Activated CD8-positive, alpha-beta T cell treated with anti-CD3 and anti-CD28 coated beads for 36 hours (primary cell): ENCODE results near the gene ARHGAP42. TPM values are rescaled to one million over a fixed set of nuclear protein-coding genes. Genes with fewer than 3 reads are reported as not detected.

ENCODE experiments used
- ATAC-seq: fragments of 200-7000 bp; cut with Tn5 transposase; one replicate; pipeline ENCODE4 v1.10.0; 2021; ENCODE audit warnings: mild to moderate bottlenecking, moderate library complexity
- CTCF ChIA-PET: fragments of 350-600 bp; sonication (Branson Sonifier 250); formaldehyde crosslinking; loops from one replicate; lab custom pipeline; 2021; ENCODE audit warnings: antibody characterized with exemption; lab: Charles Lee
- POLR2A ChIA-PET: fragments of 350-600 bp; sonication (Branson Sonifier 250); formaldehyde crosslinking; loops from one replicate; lab custom pipeline; 2021; ENCODE audit warnings: antibody characterized with exemption; lab: Charles Lee
- DNase-seq: peaks from one replicate; pipeline ENCODE4 v3.0.0-alpha.2; 2020
- H3K27ac Mint-ChIP-seq: one replicate; pipeline ENCODE4 v1.8.0; 2021; ENCODE audit warnings: mild to moderate bottlenecking, mixed read lengths
- H3K27me3 Mint-ChIP-seq: one replicate; pipeline ENCODE4 v1.8.0; 2021; ENCODE audit warnings: mixed read lengths
- H3K36me3 Mint-ChIP-seq: one replicate; pipeline ENCODE4 v1.8.0; 2021; ENCODE audit warnings: low read depth, mixed read lengths
- H3K4me1 Mint-ChIP-seq: one replicate; pipeline ENCODE4 v1.8.0; 2021; ENCODE audit warnings: low read depth, mixed read lengths
- H3K4me3 Mint-ChIP-seq: one replicate; pipeline ENCODE4 v1.8.0; 2021; ENCODE audit warnings: mild to moderate bottlenecking, moderate library complexity, mixed read lengths
- H3K9me3 Mint-ChIP-seq: one replicate; pipeline ENCODE4 v1.8.0; 2021; ENCODE audit warnings: mixed read lengths
- intact Hi-C: fragments of 100-400 bp; cut with micrococcal nuclease; formaldehyde crosslinking; loops from one replicate; pipeline ENCODE4 v1.10.0; 2022
- total RNA-seq, 2 experiments: library from RNA; stranded (reverse); gene quantifications; one replicate each; pipeline ENCODE4 v1.2.3, GENCODE V29; 2021
- TF ChIP-seq, protein P1 (sequence below): fragments of 200-600 bp; IDR thresholded peaks from one replicate; pipeline ENCODE4 v1.8.0; 2022; ENCODE audit warnings: antibody characterized with exemption, mild to moderate bottlenecking

Gene ARHGAP42
- total RNA-seq, 2 experiments from 2014 or later, result 0.20 to 0.41 TPM

DNA sequence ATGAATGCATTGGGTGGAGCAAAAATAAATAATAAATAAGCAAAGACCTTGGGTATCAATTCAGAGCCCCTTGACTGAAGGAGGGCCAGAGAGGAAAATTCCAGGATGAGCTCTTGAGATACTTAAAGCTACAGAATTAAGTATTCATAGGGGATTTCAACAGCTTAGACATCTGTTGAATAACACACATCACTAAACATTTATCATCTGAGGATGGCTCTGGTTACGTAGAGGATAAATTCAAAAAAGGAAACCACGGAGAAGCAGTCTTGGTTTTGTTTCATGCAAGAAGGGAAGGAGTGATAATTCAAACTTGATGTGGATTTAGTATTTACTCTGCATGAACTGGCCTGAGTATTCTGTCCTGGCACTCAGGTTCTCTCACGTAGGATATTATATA lies 29.8 kb downstream of the ARHGAP42 start:
- ATAC-seq (no peak), DNase-seq (no peak)
- TF ChIP-seq, protein P1, sequence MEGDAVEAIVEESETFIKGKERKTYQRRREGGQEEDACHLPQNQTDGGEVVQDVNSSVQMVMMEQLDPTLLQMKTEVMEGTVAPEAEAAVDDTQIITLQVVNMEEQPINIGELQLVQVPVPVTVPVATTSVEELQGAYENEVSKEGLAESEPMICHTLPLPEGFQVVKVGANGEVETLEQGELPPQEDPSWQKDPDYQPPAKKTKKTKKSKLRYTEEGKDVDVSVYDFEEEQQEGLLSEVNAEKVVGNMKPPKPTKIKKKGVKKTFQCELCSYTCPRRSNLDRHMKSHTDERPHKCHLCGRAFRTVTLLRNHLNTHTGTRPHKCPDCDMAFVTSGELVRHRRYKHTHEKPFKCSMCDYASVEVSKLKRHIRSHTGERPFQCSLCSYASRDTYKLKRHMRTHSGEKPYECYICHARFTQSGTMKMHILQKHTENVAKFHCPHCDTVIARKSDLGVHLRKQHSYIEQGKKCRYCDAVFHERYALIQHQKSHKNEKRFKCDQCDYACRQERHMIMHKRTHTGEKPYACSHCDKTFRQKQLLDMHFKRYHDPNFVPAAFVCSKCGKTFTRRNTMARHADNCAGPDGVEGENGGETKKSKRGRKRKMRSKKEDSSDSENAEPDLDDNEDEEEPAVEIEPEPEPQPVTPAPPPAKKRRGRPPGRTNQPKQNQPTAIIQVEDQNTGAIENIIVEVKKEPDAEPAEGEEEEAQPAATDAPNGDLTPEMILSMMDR, result no peak
- H3K36me3 Mint-ChIP-seq, result no peaks in the 10 kb centered on the region
- H3K4me1 Mint-ChIP-seq, result no peaks in the 10 kb centered on the region
- intact Hi-C loops, result no loop called here
- H3K9me3 Mint-ChIP-seq, result no peaks in the 10 kb centered on the region
- no peaks in the 10 kb centered on the region for H3K27me3 Mint-ChIP-seq
- no peak overlapping the region for H3K4me3 Mint-ChIP-seq
- H3K27ac Mint-ChIP-seq, result no peak overlapping the region
- POLR2A ChIA-PET, result no interaction called here
- CTCF ChIA-PET, result no interaction called here

DNA sequence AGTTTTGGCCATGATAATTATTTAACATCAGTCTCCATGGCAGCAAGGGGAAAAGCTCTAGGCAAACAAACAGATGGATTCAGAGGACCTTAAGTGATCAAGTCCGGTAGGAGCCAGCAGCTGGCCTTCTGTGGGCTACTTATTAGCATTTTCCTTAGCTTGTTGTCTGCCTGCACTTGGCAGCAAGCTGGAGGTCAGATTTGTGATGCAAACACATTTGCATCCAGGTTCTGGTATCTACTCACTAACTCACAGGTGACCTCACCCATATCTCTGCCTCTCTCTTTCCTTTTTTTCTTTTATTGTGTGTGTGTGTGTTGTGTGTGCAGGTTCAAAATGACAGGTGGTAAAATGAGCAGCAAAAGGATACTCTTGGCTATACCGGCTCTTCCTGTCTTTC lies 32.3 kb downstream of the ARHGAP42 start:
- ChIA-PET CTCF (no interaction called here), POLR2A (no interaction called here)
- no peak overlapping the region for H3K4me3 Mint-ChIP-seq
- H3K27ac Mint-ChIP-seq, result no peak overlapping the region
- H3K9me3 Mint-ChIP-seq, result no peaks in the 10 kb centered on the region
- ATAC-seq (no peak), DNase-seq (no peak)
- no peaks in the 10 kb centered on the region for H3K27me3 Mint-ChIP-seq
- no peaks in the 10 kb centered on the region for H3K36me3 Mint-ChIP-seq
- intact Hi-C loops, result no loop called here
- H3K4me1 Mint-ChIP-seq, result no peaks in the 10 kb centered on the region
- TF ChIP-seq, protein P1, result no peak

DNA sequence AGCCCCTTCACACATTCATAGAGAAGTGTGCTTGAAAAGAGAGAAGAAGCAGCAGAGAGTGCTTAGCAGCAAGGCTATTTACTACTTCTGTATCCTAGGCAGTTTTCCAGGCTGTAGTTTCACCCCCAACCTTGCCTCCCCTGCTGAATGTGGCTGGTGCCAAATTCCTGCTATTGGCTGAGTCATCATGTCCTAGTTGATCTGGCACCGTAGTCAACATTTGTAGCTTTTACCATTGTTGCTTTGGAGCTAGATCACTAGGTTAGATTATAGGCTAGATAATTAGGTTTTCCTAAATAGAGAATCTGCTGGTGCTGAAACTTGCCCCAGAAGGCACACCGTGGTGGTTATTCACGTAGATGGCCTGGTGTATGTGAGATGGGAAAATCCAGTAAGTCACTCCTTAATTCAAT lies 32.7 kb downstream of the ARHGAP42 start:
- H3K27me3 Mint-ChIP-seq, result no peaks in the 10 kb centered on the region
- ATAC-seq (no peak), DNase-seq (no peak)
- no peaks in the 10 kb centered on the region for H3K9me3 Mint-ChIP-seq
- no peak overlapping the region for H3K4me3 Mint-ChIP-seq
- no peak overlapping the region for H3K27ac Mint-ChIP-seq
- no peaks in the 10 kb centered on the region for H3K36me3 Mint-ChIP-seq
- ChIA-PET POLR2A (no interaction called here), CTCF (no interaction called here)
- TF ChIP-seq, protein P1, result no peak
- intact Hi-C loops, result no loop called here
- no peaks in the 10 kb centered on the region for H3K4me1 Mint-ChIP-seq

DNA sequence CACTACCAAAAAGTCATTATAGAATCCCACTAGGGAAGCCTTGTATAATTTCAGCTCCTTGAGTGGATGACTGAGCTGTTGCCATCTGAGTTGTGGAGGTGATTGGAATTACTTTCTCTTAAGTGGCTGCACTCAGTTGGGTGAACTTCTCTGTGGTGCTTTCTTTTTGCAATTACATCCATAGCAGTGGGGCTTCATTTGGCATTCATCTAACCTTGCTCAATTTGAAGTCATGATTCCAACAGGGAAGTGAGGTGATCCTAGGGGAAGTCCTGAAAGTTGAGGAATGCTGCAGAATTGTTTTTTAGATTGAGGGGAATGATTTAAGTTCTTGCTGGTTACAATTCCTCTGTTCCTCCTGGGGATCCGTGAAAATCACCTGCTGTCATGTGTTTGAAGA lies 39.6 kb downstream of the ARHGAP42 start:
- intact Hi-C loops, result no loop called here
- POLR2A ChIA-PET, result no interaction called here
- Mint-ChIP-seq H3K27ac (no peak overlapping the region), H3K4me1 (no peaks in the 10 kb centered on the region), H3K4me3 (no peak overlapping the region), H3K36me3 (no peaks in the 10 kb centered on the region), H3K9me3 (no peaks in the 10 kb centered on the region), H3K27me3 (peaks cover 2% of the 10 kb centered on the region)
- ATAC-seq (no peak), DNase-seq (no peak)
- CTCF ChIA-PET, result no interaction called here
- TF ChIP-seq, protein P1, result no peak

DNA sequence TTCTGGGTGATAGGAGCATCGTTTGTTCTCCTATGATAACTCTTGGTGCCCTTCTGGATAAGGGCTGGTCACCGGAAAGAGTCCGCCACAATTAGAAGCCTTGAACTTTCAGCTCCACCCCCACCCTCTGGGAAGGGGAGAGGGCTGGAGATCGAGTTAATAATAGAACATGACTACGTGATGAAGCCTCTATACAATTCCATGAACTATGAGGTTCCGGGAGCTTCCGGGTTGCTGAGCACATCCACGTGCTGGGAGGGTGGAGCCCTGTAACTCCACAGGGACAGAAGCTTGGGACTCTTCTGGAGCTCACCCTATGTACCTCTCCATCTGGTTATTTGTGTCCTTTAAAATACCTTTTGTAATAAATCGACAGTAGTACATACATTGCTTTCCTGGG lies 40.3 kb downstream of the ARHGAP42 start:
- CTCF ChIA-PET, result no interaction called here
- POLR2A ChIA-PET, result no interaction called here
- H3K4me1 Mint-ChIP-seq, result no peaks in the 10 kb centered on the region

More for the DNA sequence above, 40.3 kb downstream of the ARHGAP42 start:
- H3K27me3 Mint-ChIP-seq, result peaks cover 2% of the 10 kb centered on the region
- no peaks in the 10 kb centered on the region for H3K9me3 Mint-ChIP-seq
- H3K4me3 Mint-ChIP-seq, result no peak overlapping the region
- H3K36me3 Mint-ChIP-seq, result no peaks in the 10 kb centered on the region
- TF ChIP-seq, protein P1, result no peak
- DNase-seq (no peak), ATAC-seq (no peak)
- intact Hi-C loops, result no loop called here
- H3K27ac Mint-ChIP-seq, result no peak overlapping the region
